ENCODE measurements around the gene SAMM50. TPM values are rescaled to one million over a fixed set of nuclear protein-coding genes. Genes with fewer than 3 reads are reported as not detected.

SAMM50 gene
- total RNA-seq, 2 donors from 2014 or later, result 40.7 to 49.5 TPM

- Histone ChIP-seq H3K4me1 (no peaks in the 10 kb centered on the region), H3K4me3 (no peak overlapping the region), H3K9ac (ENCODE audit: low read depth in 2 of 2, low read length in 2 of 2) (no peak overlapping the region), H3K27ac (no peak overlapping the region), H3K9me3 (no peaks in the 10 kb centered on the region), H3K36me3 (no peaks in the 10 kb centered on the region), H3K27me3 (no peaks in the 10 kb centered on the region)
- no peak for TF ChIP-seq CTCF (IDR thresholded peaks at IDR 0.05)
- intact Hi-C loops (cut with DNase I), result no loop called here
- no peak for DNase-seq
Measured at GRCh38 chr22:43917521-43917920, 37.7 kb upstream of the SAMM50 start.

- H3K9ac ChIP-seq (ENCODE audit: low read depth in 2 of 2, low read length in 2 of 2), result no peak overlapping the region
- no peak overlapping the region for H3K4me3 ChIP-seq
- intact Hi-C loops (cut with DNase I), result no loop called here
- H3K27ac ChIP-seq, result no peak overlapping the region
- peaks cover 6% of the 10 kb centered on the region for H3K27me3 ChIP-seq
- DNase-seq, result no peak
- H3K9me3 ChIP-seq, result no peaks in the 10 kb centered on the region
- no peak for TF ChIP-seq CTCF (IDR thresholded peaks at IDR 0.05)
- peaks cover 6% of the 10 kb centered on the region for H3K4me1 ChIP-seq
- no peaks in the 10 kb centered on the region for H3K36me3 ChIP-seq
Measured at GRCh38 chr22:43919106-43919973, 35.9 kb upstream of the SAMM50 start.

GRCh38 chr22:43921370-43921769 lies 33.9 kb upstream of the SAMM50 start:
- H3K27ac ChIP-seq, result no peak overlapping the region
- H3K36me3 ChIP-seq, result no peaks in the 10 kb centered on the region
- peaks cover 7% of the 10 kb centered on the region for H3K27me3 ChIP-seq
- TF ChIP-seq CTCF (IDR thresholded peaks at IDR 0.05), result no peak
- H3K9me3 ChIP-seq, result no peaks in the 10 kb centered on the region
- H3K4me3 ChIP-seq, result no peak overlapping the region
- H3K4me1 ChIP-seq, result peaks cover 7% of the 10 kb centered on the region
- H3K9ac ChIP-seq (ENCODE audit: low read depth in 2 of 2, low read length in 2 of 2), result no peak overlapping the region
- intact Hi-C loops (cut with DNase I), result no loop called here
- DNase-seq, result no peak

GRCh38 chr22:43922123-43922522 lies 33.1 kb upstream of the SAMM50 start:
- Histone ChIP-seq H3K4me3 (no peak overlapping the region), H3K9ac (ENCODE audit: low read depth in 2 of 2, low read length in 2 of 2) (no peak overlapping the region), H3K27me3 (peaks cover 7% of the 10 kb centered on the region), H3K4me1 (peaks cover 7% of the 10 kb centered on the region), H3K9me3 (no peaks in the 10 kb centered on the region), H3K27ac (no peak overlapping the region), H3K36me3 (no peaks in the 10 kb centered on the region)
- no peak for TF ChIP-seq CTCF (IDR thresholded peaks at IDR 0.05)
- intact Hi-C loops (cut with DNase I), result no loop called here
- DNase-seq, result no peak

- Histone ChIP-seq H3K36me3 (no peaks in the 10 kb centered on the region), H3K4me3 (peak overlapping the region; percentile 71), H3K4me1 (peaks cover 7% of the 10 kb centered on the region), H3K9me3 (no peaks in the 10 kb centered on the region), H3K9ac (ENCODE audit: low read depth in 2 of 2, low read length in 2 of 2) (no peak overlapping the region), H3K27me3 (peaks cover 7% of the 10 kb centered on the region), H3K27ac (no peak overlapping the region)
- intact Hi-C loops (cut with DNase I), result no loop called here
- DNase-seq, result no peak
- TF ChIP-seq CTCF (IDR thresholded peaks at IDR 0.05), result no peak
Measured at GRCh38 chr22:43923191-43923590, 32.1 kb upstream of the SAMM50 start.
